K562 (cell line): ENCODE measurements around the gene PPP1R13B. TPM values are rescaled to one million over a fixed set of nuclear protein-coding genes. Genes with fewer than 3 reads are reported as not detected.

ENCODE experiments used
- CBFA2T2 ChIP-seq: fragments of 450-650 bp; conservative IDR thresholded peaks from 2 replicates; pipeline ENCODE4 v1.6.1; 2017; ENCODE audit warnings: mild to moderate bottlenecking
- EHMT2 ChIP-seq: fragments of 450-650 bp; IDR thresholded peaks from 2 replicates; pipeline ENCODE4 v1.6.1; 2018; ENCODE audit warnings: antibody characterized with exemption
- GATAD2B ChIP-seq: fragments of 450-650 bp; IDR thresholded peaks from 2 replicates; pipeline ENCODE4 v1.6.1; 2017; ENCODE audit warnings: mild to moderate bottlenecking, borderline replicate concordance
- HEY1 ChIP-seq: fragments of 250-450 bp; sonication (Bioruptor Pico); IDR thresholded peaks from 2 replicates; pipeline ENCODE4 v1.5.0; 2020; ENCODE audit warnings: mild to moderate bottlenecking, moderate library complexity, borderline replicate concordance
- HOXB6 ChIP-seq: fragments of 250-450 bp; sonication (Bioruptor Pico); IDR thresholded peaks from 2 replicates; pipeline ENCODE4 v1.5.1; 2022; ENCODE audit warnings: mild to moderate bottlenecking, borderline replicate concordance
- KDM1A ChIP-seq, 2 experiments: fragments of 450-650 bp; IDR thresholded peaks; 2 replicates each; pipeline ENCODE4 v1.6.1; 2016; ENCODE audit warnings: mild to moderate bottlenecking in 2 of 2
- RBM25 ChIP-seq: fragments of 200-400 bp; formaldehyde crosslinking; IDR thresholded peaks from 2 replicates; pipeline ENCODE4 v1.6.1; 2018; ENCODE audit warnings: low read length, low read depth, moderate library complexity; ENCODE audit not compliant: severe bottlenecking
- SRSF1 ChIP-seq: fragments of 200-400 bp; formaldehyde crosslinking; IDR thresholded peaks from 2 replicates; pipeline ENCODE4 v1.6.1; 2017; ENCODE audit warnings: mild to moderate bottlenecking, low read depth, low read length, moderate library complexity
- TARDBP ChIP-seq: fragments of 450-650 bp; IDR thresholded peaks from 2 replicates; pipeline ENCODE4 v1.6.1; 2016
- ZBTB2 ChIP-seq: fragments of 450-650 bp; IDR thresholded peaks from 2 replicates; pipeline ENCODE4 v1.6.1; 2016; ENCODE audit warnings: antibody characterized with exemption
- ZBTB34 ChIP-seq: fragments of 250-450 bp; sonication (Bioruptor Pico); IDR thresholded peaks from 2 replicates; pipeline ENCODE4 v1.8.0; 2021; ENCODE audit warnings: mild to moderate bottlenecking, moderate library complexity
- ZNF165 ChIP-seq: fragments of 250-450 bp; sonication (Bioruptor Pico); IDR thresholded peaks from 2 replicates; pipeline ENCODE4 v1.4.0; 2020; ENCODE audit warnings: borderline replicate concordance
- ZNF511 ChIP-seq: sonication (generic); formaldehyde crosslinking; IDR thresholded peaks from 2 replicates; pipeline ENCODE4 v1.8.0; 2022; ENCODE audit warnings: mild to moderate bottlenecking, missing genetic modification reagents
- ZNF785 ChIP-seq: fragments of 250-450 bp; sonication (Bioruptor Pico); IDR thresholded peaks from 2 replicates; pipeline ENCODE4 v1.4.0; 2020; ENCODE audit warnings: mild to moderate bottlenecking
- ZSCAN32 ChIP-seq: fragments of 450-650 bp; formaldehyde crosslinking; IDR thresholded peaks from 2 replicates; pipeline ENCODE4 v1.4.0; 2020; ENCODE audit warnings: mild to moderate bottlenecking, moderate library complexity
- polyA plus RNA-seq, 8 experiments: library from polyadenylated mRNA; depleted of rRNA in 4 of 8; stranded (reverse) in 5 of 8; unstranded in 3 of 8; fragments of >200 nt; fragmentation: Nextera tagmentation in 2 of 8; fragmentation: Illumina TruSeq in 1 of 8; extraction: Ambion mirVana in 2 of 8; extraction: Trizol in 1 of 8; gene quantifications; 2 replicates each; pipeline versions ENCODE4 v1.2.1 to v1.2.3, GENCODE V29; 2011 to 2014; ENCODE audit warnings: inconsistent platforms in 1 of 8, missing spikeins in 1 of 8
- total RNA-seq, 7 experiments: library from RNA; depleted of rRNA in 6 of 7; stranded (reverse); fragments of >200 nt in 6 of 7; fragmentation: Illumina TruSeq in 2 of 7; extraction: Trizol in 2 of 7; gene quantifications; 2 replicates each; pipeline versions ENCODE4 v1.2.1 to v1.2.3, GENCODE V29; 2011 to 2021; ENCODE audit warnings: low replicate concordance in 1 of 7
- TF ChIP-seq, protein P1 (sequence below): sonication (generic); formaldehyde crosslinking; IDR thresholded peaks from 2 replicates; pipeline ENCODE4 v1.8.0; 2023; ENCODE audit warnings: missing genetic modification reagents, mild to moderate bottlenecking, borderline replicate concordance
- TF ChIP-seq, protein P2 (sequence below): fragments of 250-450 bp; sonication (Bioruptor Pico); IDR thresholded peaks from 2 replicates; pipeline ENCODE4 v1.9.0; 2021; ENCODE audit warnings: mild to moderate bottlenecking
- TF ChIP-seq, protein P3 (sequence below): fragments of 200-800 bp; sonication (Bioruptor generic); IDR thresholded peaks from 2 replicates; pipeline ENCODE4 v1.6.1; 2017; ENCODE audit warnings: missing genetic modification characterization, missing compliant biosample characterization

PPP1R13B gene
- total and polyA plus RNA-seq, 9 of the 15 experiments (the other 6 are each of a cell fraction or from before 2014, with no cell fraction given) = 0.03 to 1.7 (median 0.15) TPM

DNA sequence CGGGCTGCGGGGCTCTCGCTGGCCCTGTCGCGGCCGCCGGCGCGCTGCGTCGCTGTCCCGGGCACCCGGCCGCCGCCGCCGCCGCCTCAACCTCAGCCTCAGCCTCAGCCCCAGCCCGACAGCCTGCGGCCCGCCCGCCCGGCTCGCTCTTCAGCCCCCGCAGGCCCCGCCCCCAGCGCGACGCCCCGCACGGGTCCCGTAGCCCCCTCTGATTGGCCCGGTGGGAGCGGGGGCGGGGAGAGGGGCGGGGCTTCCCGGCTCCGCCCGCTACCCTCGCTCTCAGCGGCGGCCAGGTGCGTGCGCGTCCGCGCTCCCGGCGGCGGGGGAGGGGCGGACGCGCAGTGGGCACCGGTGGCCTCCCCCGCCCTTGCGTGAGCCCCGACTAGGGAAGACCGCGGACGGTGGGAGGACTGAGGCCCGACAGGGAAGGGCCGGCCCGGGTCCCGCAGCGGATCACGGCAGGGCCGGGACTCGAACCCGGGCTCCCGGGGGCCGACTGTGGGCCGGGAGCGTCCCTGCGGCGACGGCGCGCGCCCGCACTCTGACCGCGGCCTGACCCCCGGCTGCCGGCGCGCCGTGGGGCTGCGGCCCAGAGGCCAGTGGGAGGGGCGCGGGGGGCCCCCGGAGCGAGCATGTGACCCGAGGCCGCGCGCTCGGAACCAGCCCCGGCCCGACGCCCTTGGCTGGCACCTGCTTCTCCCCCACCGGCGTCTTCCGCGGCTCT, at the start of gene PPP1R13B (continued):
- TF ChIP-seq, protein P1, sequence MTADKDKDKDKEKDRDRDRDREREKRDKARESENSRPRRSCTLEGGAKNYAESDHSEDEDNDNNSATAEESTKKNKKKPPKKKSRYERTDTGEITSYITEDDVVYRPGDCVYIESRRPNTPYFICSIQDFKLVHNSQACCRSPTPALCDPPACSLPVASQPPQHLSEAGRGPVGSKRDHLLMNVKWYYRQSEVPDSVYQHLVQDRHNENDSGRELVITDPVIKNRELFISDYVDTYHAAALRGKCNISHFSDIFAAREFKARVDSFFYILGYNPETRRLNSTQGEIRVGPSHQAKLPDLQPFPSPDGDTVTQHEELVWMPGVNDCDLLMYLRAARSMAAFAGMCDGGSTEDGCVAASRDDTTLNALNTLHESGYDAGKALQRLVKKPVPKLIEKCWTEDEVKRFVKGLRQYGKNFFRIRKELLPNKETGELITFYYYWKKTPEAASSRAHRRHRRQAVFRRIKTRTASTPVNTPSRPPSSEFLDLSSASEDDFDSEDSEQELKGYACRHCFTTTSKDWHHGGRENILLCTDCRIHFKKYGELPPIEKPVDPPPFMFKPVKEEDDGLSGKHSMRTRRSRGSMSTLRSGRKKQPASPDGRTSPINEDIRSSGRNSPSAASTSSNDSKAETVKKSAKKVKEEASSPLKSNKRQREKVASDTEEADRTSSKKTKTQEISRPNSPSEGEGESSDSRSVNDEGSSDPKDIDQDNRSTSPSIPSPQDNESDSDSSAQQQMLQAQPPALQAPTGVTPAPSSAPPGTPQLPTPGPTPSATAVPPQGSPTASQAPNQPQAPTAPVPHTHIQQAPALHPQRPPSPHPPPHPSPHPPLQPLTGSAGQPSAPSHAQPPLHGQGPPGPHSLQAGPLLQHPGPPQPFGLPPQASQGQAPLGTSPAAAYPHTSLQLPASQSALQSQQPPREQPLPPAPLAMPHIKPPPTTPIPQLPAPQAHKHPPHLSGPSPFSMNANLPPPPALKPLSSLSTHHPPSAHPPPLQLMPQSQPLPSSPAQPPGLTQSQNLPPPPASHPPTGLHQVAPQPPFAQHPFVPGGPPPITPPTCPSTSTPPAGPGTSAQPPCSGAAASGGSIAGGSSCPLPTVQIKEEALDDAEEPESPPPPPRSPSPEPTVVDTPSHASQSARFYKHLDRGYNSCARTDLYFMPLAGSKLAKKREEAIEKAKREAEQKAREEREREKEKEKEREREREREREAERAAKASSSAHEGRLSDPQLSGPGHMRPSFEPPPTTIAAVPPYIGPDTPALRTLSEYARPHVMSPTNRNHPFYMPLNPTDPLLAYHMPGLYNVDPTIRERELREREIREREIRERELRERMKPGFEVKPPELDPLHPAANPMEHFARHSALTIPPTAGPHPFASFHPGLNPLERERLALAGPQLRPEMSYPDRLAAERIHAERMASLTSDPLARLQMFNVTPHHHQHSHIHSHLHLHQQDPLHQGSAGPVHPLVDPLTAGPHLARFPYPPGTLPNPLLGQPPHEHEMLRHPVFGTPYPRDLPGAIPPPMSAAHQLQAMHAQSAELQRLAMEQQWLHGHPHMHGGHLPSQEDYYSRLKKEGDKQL (CRISPR knock-in tag) = no peak
- TF ChIP-seq ZNF165 (CRISPR knock-in tag) (no peak), GATAD2B (no peak), ZBTB34 (CRISPR knock-in tag) (no peak), ZNF785 (CRISPR knock-in tag) (no peak), HOXB6 (CRISPR knock-in tag) (no peak), CBFA2T2 (no peak), EHMT2 (no peak), TARDBP (no peak), RBM25 (peak; percentile 17), KDM1A (IDR thresholded peaks at IDR 0.05) (no peak), ZSCAN32 (CRISPR knock-in tag) (no peak), HEY1 (CRISPR knock-in tag) (no peak), SRSF1 (no peak), ZBTB2 (no peak), ZNF511 (CRISPR knock-in tag) (no peak)
- TF ChIP-seq, protein P2, sequence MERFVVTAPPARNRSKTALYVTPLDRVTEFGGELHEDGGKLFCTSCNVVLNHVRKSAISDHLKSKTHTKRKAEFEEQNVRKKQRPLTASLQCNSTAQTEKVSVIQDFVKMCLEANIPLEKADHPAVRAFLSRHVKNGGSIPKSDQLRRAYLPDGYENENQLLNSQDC (CRISPR knock-in tag) = no peak
- TF ChIP-seq, protein P3, sequence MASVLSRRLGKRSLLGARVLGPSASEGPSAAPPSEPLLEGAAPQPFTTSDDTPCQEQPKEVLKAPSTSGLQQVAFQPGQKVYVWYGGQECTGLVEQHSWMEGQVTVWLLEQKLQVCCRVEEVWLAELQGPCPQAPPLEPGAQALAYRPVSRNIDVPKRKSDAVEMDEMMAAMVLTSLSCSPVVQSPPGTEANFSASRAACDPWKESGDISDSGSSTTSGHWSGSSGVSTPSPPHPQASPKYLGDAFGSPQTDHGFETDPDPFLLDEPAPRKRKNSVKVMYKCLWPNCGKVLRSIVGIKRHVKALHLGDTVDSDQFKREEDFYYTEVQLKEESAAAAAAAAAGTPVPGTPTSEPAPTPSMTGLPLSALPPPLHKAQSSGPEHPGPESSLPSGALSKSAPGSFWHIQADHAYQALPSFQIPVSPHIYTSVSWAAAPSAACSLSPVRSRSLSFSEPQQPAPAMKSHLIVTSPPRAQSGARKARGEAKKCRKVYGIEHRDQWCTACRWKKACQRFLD (CRISPR knock-in tag) = no peak
